Activated CD8-positive, alpha-beta T cell treated with anti-CD3 and anti-CD28 coated beads, Interleukin-2, amount 10 ng/mL, durations not matched to agents 7 days and 5 days (primary cell): ENCODE data around the gene CSMD2. TPM values are rescaled to one million over a fixed set of nuclear protein-coding genes. Genes with fewer than 3 reads are reported as not detected.

Experiments
- ATAC-seq: fragments of 150-1000 bp; cut with Tn5 transposase; one replicate; pipeline ENCODE4 v1.10.0; 2021; ENCODE audit warnings: moderate library complexity
- CTCF ChIA-PET: fragments of 350-600 bp; sonication (Branson Sonifier 250); formaldehyde crosslinking; loops from one replicate; lab custom pipeline; 2021; ENCODE audit warnings: antibody characterized with exemption; lab: Charles Lee
- POLR2A ChIA-PET: fragments of 350-600 bp; sonication (Branson Sonifier 250); formaldehyde crosslinking; loops from one replicate; lab custom pipeline; 2021; ENCODE audit warnings: antibody characterized with exemption; lab: Charles Lee
- DNase-seq: peaks from one replicate; pipeline ENCODE4 v3.0.0-alpha.2; 2020
- H3K27ac Mint-ChIP-seq: one replicate; pipeline ENCODE4 v1.8.0; 2021; ENCODE audit warnings: mild to moderate bottlenecking, mixed read lengths
- H3K27me3 Mint-ChIP-seq: one replicate; pipeline ENCODE4 v1.8.0; 2021; ENCODE audit warnings: low read depth, mixed read lengths
- H3K36me3 Mint-ChIP-seq: one replicate; pipeline ENCODE4 v1.8.0; 2021; ENCODE audit warnings: low read depth, mixed read lengths
- H3K4me1 Mint-ChIP-seq: one replicate; pipeline ENCODE4 v1.8.0; 2021; ENCODE audit warnings: low read depth, mixed read lengths
- H3K4me3 Mint-ChIP-seq: one replicate; pipeline ENCODE4 v1.8.0; 2021; ENCODE audit warnings: mild to moderate bottlenecking, mixed read lengths
- H3K9me3 Mint-ChIP-seq: one replicate; pipeline ENCODE4 v1.8.0; 2022; ENCODE audit warnings: mixed read lengths; ENCODE audit not compliant: insufficient read depth
- total RNA-seq, 2 experiments: library from RNA; stranded (reverse); gene quantifications; one replicate each; pipeline ENCODE4 v1.2.3, GENCODE V29; 2021

The CSMD2 gene
- total RNA-seq, 2 experiments from 2014 or later: not detected

DNA sequence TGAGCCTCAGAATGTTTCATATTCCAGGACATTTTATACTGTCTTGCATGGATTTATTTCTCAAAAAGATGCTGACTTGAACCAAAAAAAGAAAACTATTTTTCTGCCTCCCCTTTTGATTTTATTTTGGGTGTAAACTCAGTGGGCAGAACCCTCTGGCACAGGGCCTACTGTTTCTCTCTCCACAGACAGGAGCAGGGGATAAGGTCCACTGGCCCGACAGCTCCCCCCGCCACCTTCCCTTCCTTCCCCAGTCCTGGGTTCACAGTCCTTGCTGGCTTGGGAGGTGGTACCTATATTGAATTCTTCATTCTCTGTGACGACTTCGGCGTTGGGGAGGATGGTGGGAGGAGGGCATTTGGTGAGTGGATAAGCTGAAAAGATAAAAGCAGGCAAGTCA is 578.2 kb downstream of the CSMD2 start:
- peaks cover 4% of the 10 kb centered on the region for H3K27me3 Mint-ChIP-seq
- no peak for ATAC-seq
- no peak overlapping the region for H3K4me3 Mint-ChIP-seq
- H3K36me3 Mint-ChIP-seq: no peaks in the 10 kb centered on the region
- DNase-seq: no peak
- ChIA-PET CTCF (no interaction called here), POLR2A (no interaction called here)
- H3K4me1 Mint-ChIP-seq: no peaks in the 10 kb centered on the region
- no peaks in the 10 kb centered on the region for H3K9me3 Mint-ChIP-seq
- H3K27ac Mint-ChIP-seq: no peak overlapping the region

DNA sequence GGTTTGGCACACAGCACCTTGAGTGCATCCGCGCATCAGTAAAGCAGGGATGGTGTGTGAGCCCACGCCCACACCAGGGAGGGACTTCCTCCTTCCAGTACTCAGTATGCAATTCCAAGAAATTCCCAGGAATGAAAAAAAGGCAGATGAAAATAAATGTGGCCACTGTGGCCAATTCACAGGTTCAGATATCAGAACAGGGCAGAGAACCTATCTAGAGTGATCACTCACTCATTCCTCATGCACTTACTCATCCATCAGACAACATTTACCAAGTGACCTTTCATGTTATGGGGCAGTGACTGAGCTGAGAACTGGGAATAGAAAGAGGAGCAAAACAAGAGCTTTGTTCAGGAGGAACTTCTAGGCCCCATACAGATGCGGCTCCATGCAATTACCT is 578.9 kb downstream of the CSMD2 start:
- H3K27ac Mint-ChIP-seq: no peak overlapping the region
- POLR2A ChIA-PET: no interaction called here
- no peaks in the 10 kb centered on the region for H3K36me3 Mint-ChIP-seq
- ATAC-seq: no peak
- peaks cover 4% of the 10 kb centered on the region for H3K27me3 Mint-ChIP-seq
- DNase-seq: no peak
- H3K4me3 Mint-ChIP-seq: no peak overlapping the region
- no peaks in the 10 kb centered on the region for H3K4me1 Mint-ChIP-seq
- no peaks in the 10 kb centered on the region for H3K9me3 Mint-ChIP-seq
- CTCF ChIA-PET: no interaction called here

DNA sequence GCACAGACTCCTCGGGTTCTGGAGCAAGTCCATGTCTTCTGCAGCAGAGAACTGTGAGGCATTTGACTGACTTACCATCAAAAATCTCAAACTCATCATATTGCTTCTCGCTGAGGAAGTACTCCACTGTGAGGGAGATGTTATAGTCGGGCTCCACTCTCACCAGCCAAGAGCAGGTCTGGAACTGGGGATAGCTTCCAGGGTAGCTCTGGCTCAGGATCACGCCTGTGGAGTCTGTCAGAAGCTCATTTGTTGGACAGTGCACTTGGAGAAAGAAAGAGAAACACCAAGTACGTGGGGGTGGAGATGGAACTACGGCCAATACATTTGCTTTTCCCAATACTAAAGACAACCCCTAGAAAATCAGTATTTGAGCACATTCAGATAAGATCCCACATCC is 581.5 kb downstream of the CSMD2 start:
- H3K4me1 Mint-ChIP-seq: no peaks in the 10 kb centered on the region
- H3K4me3 Mint-ChIP-seq: no peak overlapping the region
- ATAC-seq (no peak), DNase-seq (no peak)
- H3K27ac Mint-ChIP-seq: no peak overlapping the region
- H3K9me3 Mint-ChIP-seq: no peaks in the 10 kb centered on the region
- ChIA-PET POLR2A (no interaction called here), CTCF (no interaction called here)
- peaks cover 2% of the 10 kb centered on the region for H3K27me3 Mint-ChIP-seq
- H3K36me3 Mint-ChIP-seq: no peaks in the 10 kb centered on the region

DNA sequence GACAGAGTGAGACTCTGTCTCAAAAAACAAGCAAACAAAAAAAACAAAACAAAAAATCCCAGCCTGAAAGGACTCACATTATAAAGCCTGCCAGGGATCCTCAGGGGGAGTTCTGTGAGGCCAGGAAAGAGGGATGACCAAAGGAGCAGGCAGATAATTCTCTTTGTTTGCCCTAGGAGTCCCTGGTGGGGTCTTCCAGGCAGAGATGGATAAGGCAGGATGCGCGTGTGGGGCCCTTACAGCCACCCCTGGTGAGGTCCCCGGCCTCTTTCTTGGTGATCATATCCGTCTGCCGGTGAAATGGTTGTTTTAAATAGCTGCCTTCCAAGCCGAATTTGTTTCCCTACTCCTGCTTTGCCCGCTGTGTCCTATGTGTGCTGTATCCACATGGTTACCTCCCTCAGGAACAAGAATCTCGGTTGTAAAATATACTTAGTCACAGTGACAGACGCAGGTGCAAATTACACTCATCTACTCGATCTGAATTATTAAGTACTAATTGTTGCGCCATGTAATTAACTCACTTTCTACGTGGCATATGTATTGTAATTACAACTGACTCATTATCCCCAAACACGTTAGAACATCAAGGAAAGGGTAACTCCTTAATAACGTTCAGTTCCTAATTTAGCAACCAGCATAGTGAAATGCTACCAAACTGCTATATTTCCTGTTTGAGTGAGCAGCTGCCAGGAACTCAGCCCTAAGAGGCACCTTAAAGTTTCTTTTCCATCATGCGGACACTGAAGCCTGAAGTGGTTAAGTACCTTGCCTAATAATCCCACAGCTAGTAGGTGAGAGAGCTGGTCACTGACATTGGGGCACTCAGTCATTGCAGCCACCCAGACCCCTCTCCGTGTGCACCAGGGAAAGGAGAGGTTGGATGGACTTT is 586.2 kb downstream of the CSMD2 start:
- ChIA-PET CTCF (no interaction called here), POLR2A (no interaction called here)
- DNase-seq (no peak), ATAC-seq (no peak)
- no peaks in the 10 kb centered on the region for H3K36me3 Mint-ChIP-seq
- H3K9me3 Mint-ChIP-seq: no peaks in the 10 kb centered on the region
- H3K4me3 Mint-ChIP-seq: no peak overlapping the region
- no peaks in the 10 kb centered on the region for H3K4me1 Mint-ChIP-seq
- peaks cover 8% of the 10 kb centered on the region for H3K27me3 Mint-ChIP-seq
- no peak overlapping the region for H3K27ac Mint-ChIP-seq

DNA sequence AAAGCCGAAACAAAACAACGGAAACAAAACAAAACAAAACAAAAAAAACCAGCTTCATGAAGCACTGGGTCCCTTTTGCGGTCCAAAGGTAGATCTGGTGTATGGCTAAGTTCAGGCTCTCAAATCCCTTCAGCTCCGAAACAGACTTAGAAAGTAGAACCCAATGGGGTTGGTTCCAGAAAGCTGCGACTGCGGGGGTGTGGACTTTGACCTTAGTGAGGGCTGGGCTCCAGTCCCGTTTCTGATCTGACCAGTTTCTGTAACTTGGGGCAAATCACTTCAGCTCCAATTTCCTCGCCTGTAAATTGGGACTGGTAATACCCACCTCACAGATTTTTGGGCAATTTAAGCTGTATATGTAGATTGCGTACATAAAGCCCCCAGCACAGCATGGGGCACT is 587.4 kb downstream of the CSMD2 start:
- CTCF ChIA-PET: no interaction called here
- POLR2A ChIA-PET: no interaction called here

DNA sequence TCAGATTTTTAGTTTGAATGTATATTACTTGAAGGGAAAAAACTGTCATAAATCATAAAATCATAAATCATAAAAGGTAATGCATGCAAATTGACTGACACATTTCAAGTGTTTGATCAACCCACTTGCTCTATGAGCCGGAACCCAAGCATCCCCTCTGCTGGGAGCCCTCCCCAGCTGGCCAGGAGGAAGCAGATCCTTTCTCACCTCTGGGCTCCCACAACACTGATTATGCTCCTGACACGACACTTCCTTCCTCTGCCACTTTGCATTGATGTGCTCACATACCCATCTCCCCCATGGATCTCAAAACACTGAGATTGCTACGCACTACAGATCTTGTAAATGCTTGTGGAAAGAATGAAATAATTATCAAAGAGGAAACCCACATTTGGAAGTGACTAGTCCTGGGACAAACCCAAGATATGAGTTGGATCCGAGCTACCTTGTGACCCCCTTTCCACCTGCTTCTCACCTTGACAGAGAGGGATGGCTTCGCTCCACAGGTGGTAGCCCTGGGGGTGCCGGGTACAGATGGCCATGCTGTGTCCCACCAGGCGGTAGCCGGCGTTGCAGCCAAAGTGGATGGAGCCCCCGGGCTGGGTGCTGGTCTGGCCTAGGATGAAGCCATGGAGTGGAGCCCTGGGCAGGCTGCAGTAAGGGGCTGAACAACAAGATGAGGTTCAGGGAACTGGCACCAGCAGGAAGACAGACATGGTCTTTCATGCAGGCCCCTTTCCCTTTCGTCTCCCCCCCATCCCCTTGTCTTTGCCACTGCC is 588.0 kb downstream of the CSMD2 start:
- no peak for DNase-seq
- Mint-ChIP-seq H3K9me3 (no peaks in the 10 kb centered on the region), H3K4me1 (no peaks in the 10 kb centered on the region), H3K27me3 (peaks cover 8% of the 10 kb centered on the region), H3K36me3 (no peaks in the 10 kb centered on the region), H3K27ac (no peak overlapping the region), H3K4me3 (no peak overlapping the region)
- ChIA-PET POLR2A (no interaction called here), CTCF (no interaction called here)
- no peak for ATAC-seq

More for the DNA sequence above, 587.4 kb downstream of the CSMD2 start:
- H3K4me3 Mint-ChIP-seq: no peak overlapping the region
- no peak overlapping the region for H3K27ac Mint-ChIP-seq
- H3K27me3 Mint-ChIP-seq: peaks cover 8% of the 10 kb centered on the region
- no peak for DNase-seq
- no peaks in the 10 kb centered on the region for H3K9me3 Mint-ChIP-seq
- H3K36me3 Mint-ChIP-seq: no peaks in the 10 kb centered on the region
- ATAC-seq: no peak
- no peaks in the 10 kb centered on the region for H3K4me1 Mint-ChIP-seq

DNA sequence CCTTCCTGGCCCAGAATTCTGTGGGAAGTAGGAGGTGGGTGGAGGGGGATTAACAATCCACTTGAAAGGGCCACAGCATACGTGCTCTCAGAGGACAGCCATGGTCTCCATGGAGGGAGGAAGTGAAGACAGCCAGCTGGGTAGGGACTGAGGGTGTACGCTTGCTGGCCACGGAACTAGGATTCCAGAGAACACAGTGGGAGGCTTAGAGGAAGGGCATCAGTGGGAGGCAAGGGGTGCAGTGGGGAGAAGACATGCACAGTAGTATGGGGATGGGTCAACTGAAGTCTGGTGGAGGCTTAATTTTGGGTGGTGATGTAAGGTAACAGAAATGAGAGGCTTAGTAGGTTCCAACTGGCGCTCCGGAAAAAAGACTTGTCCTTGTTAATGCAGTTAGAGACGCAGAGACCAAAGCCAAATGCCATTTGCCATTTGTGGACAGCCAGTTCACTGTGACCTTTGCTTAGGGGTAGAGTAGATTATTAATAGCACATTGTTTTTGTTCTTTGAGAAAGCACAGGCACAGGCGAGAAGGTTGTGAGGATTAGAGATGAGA is 589.6 kb downstream of the CSMD2 start:
- no peaks in the 10 kb centered on the region for H3K4me1 Mint-ChIP-seq
- H3K4me3 Mint-ChIP-seq: no peak overlapping the region
- ChIA-PET CTCF (no interaction called here), POLR2A (no interaction called here)
- DNase-seq: no peak
- no peak overlapping the region for H3K27ac Mint-ChIP-seq
- H3K36me3 Mint-ChIP-seq: no peaks in the 10 kb centered on the region
- peaks cover 8% of the 10 kb centered on the region for H3K27me3 Mint-ChIP-seq
- ATAC-seq: no peak
- no peaks in the 10 kb centered on the region for H3K9me3 Mint-ChIP-seq

DNA sequence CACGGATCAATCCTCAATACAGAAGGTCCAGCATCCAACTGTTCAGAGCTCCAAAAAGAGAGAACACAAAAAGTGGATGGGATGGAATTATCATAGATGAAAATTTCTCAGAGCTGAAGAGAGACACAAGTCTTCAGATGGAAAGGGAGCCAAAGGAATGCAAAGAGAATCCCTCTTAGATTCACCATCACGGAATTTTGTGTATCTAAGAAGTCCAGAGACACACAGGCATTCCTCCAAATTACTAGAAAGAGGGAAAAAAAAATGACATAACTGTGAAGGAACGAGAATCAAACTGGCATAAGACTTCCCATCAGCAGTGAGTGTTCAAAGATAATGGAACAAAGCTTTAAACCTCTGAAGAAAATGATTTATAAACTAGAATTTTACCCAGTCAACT is 591.4 kb downstream of the CSMD2 start:
- H3K27me3 Mint-ChIP-seq: peaks cover 7% of the 10 kb centered on the region

DNA sequence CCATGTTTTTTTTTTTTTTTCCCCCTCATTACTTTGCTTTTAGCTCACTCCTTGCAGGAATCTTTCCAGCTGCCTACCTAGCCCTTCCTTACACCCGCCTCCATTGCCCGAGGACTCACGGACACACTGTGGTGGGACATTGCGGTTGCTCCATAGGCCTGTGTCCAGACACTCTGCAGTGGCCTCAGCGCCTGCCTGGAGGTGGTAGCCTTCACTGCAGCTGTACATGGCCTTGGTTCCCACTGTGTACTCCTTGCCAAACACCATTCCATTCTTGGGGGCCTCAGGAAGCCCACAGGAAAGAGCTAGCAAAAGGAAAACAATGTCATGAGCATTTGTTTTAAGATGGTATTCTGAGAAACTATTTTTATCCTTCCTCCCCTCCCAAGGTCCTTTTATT is 592.6 kb downstream of the CSMD2 start:
- ChIA-PET CTCF (no interaction called here), POLR2A (no interaction called here)
- H3K4me1 Mint-ChIP-seq: no peaks in the 10 kb centered on the region
- no peak overlapping the region for H3K4me3 Mint-ChIP-seq
- no peaks in the 10 kb centered on the region for H3K36me3 Mint-ChIP-seq
- ATAC-seq (no peak), DNase-seq (no peak)
- peaks cover 7% of the 10 kb centered on the region for H3K27me3 Mint-ChIP-seq
- no peak overlapping the region for H3K27ac Mint-ChIP-seq
- no peaks in the 10 kb centered on the region for H3K9me3 Mint-ChIP-seq

More for the DNA sequence above, 591.4 kb downstream of the CSMD2 start:
- H3K4me3 Mint-ChIP-seq: no peak overlapping the region
- no peaks in the 10 kb centered on the region for H3K9me3 Mint-ChIP-seq
- POLR2A ChIA-PET: no interaction called here
- no peak overlapping the region for H3K27ac Mint-ChIP-seq
- no peaks in the 10 kb centered on the region for H3K36me3 Mint-ChIP-seq
- DNase-seq: no peak
- no peaks in the 10 kb centered on the region for H3K4me1 Mint-ChIP-seq
- CTCF ChIA-PET: interaction anchor here (1.3 kb wide), 1 partner anchor 60 kb away, joined by 3 read pairs; no protein-coding TSS in a partner anchor
- ATAC-seq: no peak

DNA sequence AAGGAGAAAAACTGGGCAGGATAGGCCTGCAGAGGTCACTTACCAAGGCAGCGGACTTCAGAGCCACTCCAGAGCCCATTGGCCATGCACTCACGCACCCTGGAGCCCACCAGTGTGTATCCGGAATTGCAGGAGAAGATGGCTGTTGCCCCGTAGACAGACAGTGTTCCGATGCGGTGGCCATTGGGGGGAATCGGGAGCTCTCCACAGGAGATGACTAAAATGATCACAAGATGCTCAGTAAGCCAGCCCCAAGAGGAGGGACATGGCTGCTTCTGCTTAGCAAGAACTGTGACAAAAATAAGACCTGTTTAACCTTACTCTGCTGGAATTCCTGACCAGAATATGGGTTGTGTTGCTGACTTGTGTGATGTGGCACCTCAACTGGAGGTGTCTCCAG is 595.7 kb downstream of the CSMD2 start:
- ChIA-PET CTCF (no interaction called here), POLR2A (no interaction called here)
- no peaks in the 10 kb centered on the region for H3K4me1 Mint-ChIP-seq

DNA sequence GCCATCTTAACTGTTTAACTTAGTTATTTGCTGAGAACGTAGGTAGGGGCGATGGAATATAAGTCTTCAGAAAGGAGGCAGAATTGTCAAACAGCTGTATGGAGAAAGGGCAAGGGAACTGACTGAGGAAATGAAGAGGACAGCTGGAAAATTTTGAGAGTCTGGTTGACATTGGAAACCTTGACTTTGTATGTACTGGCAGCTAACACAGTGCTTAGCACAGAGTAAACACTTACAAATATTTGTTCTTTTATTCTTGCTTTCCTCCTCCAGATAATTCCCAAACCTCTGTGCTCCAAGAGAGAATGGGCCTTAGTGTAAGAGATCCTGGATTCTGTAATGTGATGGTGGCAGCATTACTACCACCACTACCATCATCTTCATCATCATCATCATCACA is 601.3 kb downstream of the CSMD2 start:
- DNase-seq (no peak), ATAC-seq (no peak)
- POLR2A ChIA-PET: no interaction called here
- H3K4me3 Mint-ChIP-seq: no peak overlapping the region
- CTCF ChIA-PET: no interaction called here
- H3K27ac Mint-ChIP-seq: no peak overlapping the region
- no peaks in the 10 kb centered on the region for H3K4me1 Mint-ChIP-seq
- no peaks in the 10 kb centered on the region for H3K9me3 Mint-ChIP-seq
- peaks cover 22% of the 10 kb centered on the region for H3K27me3 Mint-ChIP-seq
- no peaks in the 10 kb centered on the region for H3K36me3 Mint-ChIP-seq

More for the DNA sequence above, 595.7 kb downstream of the CSMD2 start:
- Mint-ChIP-seq H3K27ac (no peak overlapping the region), H3K4me3 (no peak overlapping the region), H3K36me3 (no peaks in the 10 kb centered on the region), H3K27me3 (peaks cover 9% of the 10 kb centered on the region), H3K9me3 (no peaks in the 10 kb centered on the region)
- ATAC-seq (no peak), DNase-seq (no peak)

DNA sequence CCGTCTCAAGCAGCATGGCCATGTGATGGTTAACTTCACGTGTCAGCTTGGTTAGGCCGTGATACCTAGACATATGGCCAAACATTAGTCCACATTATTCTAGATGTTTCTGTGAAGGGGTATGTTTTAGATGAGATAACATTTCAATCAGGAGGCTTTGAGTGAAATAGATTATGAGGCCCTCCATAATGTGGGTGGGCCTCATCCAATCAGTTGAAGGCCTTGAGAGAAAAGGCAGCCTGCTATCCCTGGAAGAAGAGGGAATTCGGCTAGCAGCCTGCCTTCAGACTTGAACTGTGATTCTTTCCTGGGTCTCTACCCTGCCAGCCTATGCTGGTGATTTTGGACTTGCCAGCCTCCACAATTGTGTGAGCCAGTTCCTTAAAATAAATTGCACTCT is 602.5 kb downstream of the CSMD2 start:
- Mint-ChIP-seq H3K27ac (no peak overlapping the region), H3K4me3 (no peak overlapping the region), H3K27me3 (peaks cover 22% of the 10 kb centered on the region), H3K36me3 (no peaks in the 10 kb centered on the region), H3K9me3 (no peaks in the 10 kb centered on the region), H3K4me1 (no peaks in the 10 kb centered on the region)
- ChIA-PET POLR2A (no interaction called here), CTCF (no interaction called here)
- no peak for ATAC-seq
- DNase-seq: no peak
